GM21367 (cell line): ENCODE results near the gene XYLB.
A peak's percentile ranks its signal among the peaks of the same experiment; 100 is the strongest.
"Not testable (repeated sequence)": the region's sequence is repeated elsewhere in the genome, so short reads cannot be mapped to it uniquely, and the experiment has no call there.

Experiments
- ATAC-seq: cut with Tn5 transposase; IDR thresholded peaks from one replicate; pipeline ENCODE4 v1.9.1; 2021; ENCODE audit not compliant: unreplicated experiment

Gene XYLB

DNA sequence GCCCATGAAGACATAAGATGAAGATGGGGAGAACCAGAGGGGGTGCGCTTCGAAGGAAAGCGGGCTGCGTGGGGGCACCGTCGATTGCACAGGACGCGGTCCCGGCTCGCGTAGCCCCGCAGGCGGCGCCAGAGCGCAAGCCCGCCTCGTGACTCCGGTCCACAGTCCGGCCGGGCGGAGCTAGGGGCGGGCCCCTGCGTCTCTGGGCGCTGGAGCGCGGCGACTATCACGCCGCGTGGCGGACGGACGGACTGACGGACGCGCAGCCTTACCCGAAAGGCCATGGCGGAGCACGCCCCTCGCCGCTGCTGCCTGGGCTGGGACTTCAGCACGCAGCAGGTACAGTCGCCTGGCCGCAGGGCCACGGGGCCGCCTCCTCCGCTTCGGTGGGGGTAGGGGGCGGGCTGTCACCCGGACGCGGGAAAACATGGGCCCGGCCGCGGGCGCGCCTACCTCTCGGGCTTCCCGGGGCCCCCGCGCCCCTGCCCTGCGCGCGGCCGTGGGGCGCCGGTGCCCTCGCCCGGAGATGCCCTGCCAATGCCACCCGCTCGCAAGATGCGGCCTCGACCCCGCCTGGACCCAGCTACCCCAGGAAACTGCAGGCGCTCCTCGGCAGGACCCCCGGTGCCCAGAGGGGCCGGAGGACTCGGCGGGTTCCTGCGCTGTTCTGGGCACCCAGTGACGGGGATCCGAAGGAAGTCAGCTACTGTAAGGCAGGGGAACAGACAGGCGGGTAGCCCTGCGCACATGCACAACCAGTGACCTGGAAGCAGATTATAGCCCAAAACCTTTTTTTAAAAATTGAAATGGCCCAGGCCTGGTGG, at the start of gene XYLB:
Gene XYLB, plus strand, starts transcription at position 199 of the 824 bp plus-strand sequence. Its CDS starts 84 bp downstream, at position 283.
- peak; percentile 97 for ATAC-seq

DNA sequence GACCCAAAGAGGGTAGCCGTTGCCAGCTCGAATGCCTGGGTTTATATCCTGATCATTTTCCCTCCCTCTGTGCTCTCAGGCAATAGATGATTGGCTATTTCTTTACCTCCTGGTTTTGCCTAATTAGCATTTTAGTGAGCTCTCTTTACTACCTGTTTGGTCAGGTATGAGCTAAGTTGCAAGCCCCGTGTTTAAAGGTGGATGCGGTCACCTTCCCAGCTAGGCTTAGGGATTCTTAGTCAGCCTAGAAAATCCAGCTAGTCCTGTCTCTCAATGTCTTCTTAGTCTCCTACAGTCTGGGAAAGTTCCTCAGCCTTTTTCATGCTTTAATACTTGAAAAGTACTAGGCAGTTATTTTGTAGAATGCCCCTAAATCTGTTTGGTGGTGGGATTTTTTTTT, 49.5 kb upstream of the XYLB start:
- not testable (repeated sequence) for ATAC-seq

DNA sequence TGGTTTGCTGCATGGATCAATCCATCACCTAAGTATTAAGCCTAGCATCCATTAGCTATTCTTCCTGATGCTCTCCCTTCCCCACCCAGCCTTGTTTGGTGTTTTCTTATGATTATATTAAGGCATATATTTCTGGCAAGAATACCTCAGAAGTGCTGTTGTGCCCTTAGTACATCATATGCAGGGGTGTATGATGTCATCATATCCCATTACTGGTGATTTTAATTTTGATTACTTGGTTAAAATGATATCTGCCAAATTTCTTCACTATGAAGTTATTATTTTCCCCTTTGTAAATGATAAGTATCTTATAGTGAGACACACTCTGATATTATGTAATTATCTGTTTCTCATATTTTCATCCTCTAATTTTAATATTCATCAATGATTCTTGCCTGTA, 49.0 kb upstream of the XYLB start:
- no peak for ATAC-seq

DNA sequence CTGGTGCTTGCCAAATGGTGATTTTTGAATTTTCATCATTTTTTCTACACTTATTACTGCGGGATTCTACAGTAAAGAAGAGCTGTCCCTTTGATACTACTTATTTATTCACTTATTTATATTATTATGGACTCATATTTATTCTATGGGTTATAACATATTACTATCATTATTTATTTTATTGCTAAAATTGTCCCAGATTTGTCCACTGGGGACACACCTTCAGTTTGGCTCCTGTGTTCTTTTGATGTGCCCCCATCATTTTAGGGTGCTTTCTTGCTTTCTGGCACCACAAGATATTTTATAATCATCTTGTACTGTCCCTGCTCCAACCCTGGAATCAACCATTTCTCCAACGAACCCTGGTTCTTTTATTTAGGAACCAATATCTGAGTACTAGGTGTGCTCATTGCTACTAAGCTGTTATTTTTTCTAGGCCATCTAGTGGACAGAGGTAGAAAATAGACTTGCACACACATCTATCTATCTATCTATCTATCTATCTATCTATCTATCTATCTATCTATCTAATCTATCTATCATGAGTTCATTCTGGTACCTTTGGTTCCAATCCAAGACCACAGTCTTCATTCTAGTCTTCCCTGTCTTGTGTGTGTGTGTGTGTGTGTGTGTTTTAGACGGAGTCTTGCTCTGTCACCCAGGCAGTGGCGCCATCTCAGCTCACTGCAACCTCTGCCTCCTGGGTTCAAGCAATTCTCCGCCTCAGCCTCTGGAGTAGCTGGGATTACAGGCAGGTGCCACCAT, 48.5 kb upstream of the XYLB start:
- no peak for ATAC-seq

DNA sequence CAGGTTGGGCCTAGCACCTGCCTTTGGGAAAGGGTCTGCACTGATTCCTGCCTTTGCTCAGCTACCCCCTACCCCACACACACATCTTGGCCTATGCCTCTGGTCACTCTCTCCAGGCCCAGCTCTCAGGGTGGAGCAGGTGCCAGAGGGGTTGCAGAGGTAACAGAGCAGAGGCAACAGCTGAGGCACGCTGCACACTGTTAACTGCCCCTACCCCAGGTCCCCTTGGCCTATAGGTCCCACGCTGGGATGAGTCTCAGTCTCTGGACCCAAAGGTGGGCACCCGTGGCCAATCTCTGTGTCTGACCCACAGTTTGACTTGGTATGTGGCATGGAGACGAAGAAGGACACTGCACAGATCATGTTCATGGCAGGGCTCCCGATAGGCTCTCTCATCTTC, 39.6 kb upstream of the XYLB start:
- no peak for ATAC-seq

DNA sequence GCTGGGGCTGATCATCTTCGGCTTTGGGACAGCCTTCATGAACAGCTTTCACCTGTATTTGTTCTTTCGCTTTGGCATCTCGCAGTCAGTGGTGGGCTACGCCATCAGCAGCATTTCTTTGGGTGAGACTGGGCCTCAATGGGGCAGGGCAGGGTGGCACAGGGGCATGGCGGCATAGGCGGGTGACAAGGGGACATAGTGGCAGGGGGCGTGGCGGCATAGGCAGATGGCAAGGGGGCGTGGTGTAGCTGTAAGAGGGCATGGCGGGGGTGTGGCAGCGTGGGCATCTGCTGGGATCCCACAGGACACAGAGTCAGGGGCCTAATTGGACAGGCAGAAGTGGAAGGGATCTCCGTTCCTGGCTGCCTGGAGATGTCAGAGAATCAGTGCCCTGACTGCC, 39.0 kb upstream of the XYLB start:
- ATAC-seq, result no peak

DNA sequence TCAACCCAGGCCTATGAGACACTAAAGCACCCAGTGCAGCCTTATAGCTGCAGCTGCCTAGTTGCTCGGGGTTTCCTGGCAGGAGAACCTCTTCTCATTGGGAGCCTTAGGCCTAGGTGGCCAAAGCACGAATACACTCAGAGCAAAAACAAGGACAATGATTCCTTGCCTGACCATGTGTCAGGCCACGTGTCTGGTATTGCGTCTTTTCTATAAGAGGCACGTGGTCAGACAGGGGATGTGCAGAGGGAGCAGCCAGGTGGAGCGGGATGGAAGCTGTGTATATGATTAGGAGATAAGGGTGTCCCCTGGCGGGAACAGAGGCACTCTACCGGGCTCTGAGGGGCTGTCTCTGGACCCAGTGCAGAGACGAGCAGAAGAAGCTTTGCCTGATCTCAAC, 38.1 kb upstream of the XYLB start:
- no peak for ATAC-seq

DNA sequence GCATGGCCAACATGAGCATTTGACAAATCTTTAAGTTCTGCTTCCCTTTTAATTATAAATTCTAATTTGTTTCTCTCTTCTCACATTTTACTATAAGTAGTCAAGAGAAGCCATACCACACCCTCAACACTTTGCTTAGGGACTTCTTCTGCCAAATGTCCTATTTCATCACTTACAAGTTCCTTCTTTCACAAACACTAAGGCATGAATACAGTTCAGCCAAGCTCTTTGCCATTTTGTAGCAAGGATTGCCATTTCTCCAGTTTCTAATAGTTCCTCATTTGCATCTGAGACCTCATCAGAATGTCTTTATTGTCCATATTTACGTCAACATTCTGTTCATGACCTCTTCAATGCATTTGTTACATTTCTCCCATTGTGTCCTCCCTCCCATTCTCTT, 35.1 kb upstream of the XYLB start:
- ATAC-seq, result no peak

DNA sequence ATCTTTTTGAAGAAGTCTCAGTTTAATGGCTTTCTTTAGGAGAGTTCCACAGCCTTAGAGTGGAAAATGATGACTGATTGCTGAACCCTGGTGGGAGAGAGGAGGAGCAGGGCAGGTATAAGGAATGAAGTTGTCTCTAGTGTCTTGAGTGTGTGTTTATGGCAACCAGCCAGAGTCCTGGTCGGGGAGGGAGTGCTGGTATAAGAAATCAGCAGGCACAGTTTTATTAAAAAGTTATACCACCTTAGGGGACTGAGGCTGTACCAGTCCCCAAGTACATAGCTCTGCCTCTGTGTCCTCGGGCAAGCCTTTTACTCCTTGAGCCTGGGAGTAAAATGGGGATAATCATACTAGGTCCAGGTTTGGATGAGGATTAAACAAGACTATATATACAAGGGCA, 34.6 kb upstream of the XYLB start:
- ATAC-seq, result no peak

DNA sequence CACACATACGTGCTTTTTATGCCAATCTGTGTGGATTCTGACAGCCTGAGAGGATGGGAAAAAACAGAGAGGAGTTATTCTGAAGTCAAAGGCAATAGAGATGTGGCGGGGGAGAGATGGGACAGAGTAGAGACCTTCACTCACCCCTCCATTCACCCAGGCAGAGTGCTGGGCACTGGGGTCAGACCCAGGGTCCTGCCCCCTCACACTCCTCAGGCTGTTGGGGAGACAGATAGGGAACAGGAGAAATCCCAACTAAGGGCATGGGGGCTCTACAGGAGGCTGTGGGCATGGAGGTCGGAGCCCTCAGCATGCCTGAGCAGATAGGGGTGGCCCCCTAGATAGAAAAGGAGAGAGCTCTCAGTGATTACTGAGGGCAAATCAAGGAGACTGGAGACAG, 34.2 kb upstream of the XYLB start:
- no peak for ATAC-seq

DNA sequence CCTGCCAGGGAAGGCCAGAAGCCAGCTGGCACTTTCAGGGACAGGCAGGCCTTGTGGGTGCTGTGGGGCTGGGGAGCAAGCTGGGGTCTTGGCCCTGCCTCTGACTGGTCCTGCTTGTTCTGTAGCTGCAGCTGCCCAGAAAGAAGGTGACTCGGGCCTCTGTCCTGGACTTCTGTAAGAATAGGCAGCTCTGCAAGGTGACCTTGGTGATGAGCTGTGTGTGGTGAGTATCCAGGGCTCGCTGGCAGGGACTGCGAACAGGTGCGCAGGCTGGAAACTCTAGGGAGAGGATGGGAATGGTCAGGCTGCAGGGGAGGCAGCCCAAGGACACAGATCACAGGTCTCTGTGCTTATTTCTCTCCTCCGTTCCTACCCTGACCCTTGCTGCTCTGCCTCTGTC, 33.3 kb upstream of the XYLB start:
- ATAC-seq, result no peak

DNA sequence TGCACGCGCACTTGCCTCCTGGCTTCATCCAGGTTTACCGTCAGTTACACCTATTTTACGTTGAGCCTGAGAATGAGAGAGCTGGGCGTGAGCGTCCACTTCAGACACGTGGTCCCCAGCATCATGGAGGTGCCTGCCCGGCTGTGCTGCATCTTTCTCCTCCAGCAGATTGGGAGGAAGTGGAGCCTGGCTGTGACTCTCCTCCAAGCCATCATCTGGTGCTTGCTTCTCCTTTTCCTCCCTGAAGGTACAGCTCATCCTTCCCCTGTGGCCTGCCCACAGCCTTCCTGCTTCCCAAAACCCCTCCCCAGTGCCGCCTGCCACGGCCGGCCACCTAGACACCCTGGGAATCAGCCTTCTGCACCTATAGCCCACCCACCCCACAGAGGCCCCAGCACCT, 32.9 kb upstream of the XYLB start:
- no peak for ATAC-seq

DNA sequence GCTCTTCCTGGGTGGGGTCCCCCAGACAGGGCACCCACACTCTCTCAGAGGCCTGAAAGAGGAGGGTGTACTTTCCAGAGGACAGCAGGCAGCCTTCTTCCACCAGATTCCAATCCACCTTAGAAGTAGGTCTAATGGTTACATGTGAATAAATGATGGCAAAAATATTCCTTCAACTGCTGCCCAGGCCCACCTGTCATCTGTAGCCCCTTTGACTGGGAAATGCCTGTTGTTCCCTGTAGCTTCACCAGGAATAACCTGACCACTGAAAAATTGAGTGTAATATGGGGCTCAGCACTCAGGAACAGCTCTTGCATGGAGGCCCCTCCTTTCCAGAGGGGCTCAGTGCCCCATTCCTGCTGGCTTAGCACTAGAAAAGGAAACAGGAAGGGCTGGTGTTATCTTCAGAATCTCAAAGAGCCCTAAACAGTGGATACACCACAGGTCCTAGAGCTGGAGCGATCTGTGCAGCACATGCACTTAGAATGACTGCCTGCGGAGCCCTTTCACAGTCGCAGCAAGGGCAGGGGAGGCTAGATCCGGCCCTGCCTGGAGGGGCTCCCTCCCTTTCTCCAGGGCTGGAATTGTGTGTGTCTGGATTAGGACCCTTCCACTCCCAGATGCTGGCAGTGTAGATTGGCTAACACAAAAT, 32.3 kb upstream of the XYLB start:
- ATAC-seq, result no peak

DNA sequence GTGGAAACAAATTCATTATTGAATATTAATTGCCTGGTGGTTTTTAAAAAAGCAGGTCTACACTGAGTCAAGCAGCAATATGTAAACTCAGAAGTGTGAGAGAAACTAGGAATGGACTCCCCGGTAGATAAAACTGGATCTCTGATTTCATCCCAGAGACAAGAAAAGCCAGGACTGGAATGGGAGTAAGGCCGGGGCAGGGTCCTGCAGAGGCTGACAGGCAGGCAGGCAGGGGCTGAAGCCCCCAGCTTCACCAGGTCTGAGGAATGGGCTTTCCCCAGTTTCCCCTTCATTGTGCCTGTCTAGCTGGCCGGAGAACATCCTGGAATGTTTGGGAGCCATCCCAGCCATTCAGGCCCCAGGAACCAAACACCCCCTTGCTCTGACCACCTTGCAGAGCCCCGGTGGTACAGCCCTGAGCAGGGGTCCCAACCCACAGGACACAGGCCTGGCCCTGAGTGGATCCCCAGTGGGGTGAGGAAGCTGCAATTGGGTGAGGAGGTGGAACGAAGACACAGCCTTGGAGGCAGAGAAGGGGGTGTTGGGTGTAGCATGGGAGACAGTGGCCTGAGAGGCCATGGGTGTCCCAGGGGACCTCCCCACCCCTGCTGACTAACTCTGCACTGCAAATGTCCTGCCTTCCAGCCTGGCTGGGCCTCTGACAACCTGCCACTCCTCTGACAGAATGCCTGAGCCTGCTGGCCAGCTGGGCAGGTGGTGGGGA, 31.7 kb upstream of the XYLB start:
- no peak for ATAC-seq

DNA sequence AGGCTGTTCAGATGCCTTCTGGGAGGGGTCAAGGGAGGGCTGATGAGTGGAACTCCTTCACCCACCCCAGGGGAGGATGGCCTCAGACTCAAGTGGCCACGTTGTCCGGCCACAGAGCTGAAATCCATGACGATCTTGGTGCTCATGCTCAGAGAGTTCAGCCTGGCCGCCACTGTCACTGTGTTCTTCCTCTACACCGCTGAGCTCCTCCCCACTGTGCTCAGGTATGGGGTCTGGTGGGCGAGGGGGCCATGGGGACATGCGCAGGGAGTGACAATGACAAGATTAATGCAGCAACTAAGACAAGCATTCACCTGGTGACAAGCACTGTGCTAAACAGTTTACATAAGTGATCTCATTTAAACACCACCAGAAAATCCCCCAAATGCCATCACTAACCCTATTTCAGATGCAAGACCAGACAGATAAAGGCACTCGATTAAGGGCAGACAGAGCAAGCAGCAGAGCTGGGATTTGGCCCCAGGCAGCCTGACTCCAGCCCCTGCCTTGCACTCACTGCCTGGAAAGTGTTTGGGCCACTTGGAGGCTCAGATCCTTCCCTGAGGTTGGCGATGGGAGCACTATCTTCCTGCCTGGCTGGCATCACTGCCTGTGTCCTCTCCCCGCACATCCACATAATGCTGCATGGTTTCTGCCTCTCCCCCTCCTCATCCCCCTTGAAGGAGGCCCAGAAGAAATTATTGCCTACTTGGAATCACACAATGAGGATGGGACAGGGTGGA, 30.9 kb upstream of the XYLB start:
- ATAC-seq, result no peak

DNA sequence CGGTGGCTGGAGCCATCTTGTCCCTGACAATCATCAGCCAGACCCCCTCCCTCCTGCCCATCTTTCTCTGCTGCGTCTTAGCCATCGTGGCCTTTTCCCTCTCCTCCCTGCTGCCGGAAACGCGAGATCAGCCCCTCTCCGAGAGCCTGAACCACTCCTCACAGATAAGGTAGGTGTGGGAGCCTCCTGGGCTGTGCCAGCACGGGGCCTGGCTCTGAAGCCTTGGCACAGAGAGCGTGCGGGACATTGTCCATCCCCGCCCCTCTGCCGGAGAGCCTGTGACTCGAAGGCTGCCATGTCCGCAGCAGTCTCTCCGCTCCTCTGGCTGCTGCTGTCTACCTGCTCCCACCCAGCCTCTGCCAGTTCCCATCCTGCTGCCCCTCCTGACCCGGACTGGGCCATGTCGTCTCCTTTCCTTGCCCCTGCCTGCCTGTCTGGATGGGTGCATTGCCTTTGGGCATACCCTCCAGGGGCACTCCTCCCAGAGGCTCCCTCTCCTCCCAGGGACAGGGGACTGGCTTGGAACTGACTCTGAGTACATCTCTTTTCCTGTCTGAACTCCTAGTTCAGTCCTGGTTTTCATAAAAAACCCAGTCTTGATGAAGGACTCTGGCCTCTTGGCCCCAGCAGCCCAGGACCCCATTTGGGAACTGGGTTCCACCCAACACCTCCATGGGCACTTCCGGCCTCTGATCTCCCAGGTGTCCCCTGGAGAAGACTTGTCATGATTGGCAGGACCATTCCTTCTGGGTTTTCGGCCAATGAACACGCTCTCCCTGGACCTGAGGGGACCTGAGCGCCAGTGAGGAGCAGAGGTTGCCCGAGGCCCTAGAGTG, 30.0 kb upstream of the XYLB start:
- ATAC-seq, result no peak

DNA sequence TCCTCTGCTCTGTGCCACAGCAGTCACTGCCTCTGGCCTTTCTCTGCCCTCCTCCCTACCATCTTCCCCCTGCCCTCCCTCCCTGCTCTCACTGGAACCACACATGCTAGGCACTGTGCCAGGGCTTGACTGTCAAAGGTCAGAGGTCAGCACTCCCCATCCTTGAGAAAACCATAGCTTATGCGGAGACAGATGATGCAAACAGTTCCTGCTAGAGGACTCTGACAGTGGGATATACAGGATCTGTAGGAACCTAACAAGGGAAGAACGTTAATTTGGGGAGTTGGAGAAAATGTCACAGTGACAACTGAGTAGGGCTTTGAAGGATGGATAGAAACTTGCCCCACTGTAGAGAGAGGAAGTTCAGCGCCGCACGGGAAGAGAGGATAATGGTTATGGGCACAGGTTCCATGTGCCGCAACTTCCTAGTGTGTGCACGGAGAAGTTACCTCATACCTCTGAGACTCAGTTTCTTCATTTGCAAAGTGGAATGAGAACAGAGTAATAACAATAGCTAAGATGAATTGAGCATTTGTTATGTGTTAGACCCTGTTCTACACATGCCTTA, 29.3 kb upstream of the XYLB start:
- no peak for ATAC-seq

DNA sequence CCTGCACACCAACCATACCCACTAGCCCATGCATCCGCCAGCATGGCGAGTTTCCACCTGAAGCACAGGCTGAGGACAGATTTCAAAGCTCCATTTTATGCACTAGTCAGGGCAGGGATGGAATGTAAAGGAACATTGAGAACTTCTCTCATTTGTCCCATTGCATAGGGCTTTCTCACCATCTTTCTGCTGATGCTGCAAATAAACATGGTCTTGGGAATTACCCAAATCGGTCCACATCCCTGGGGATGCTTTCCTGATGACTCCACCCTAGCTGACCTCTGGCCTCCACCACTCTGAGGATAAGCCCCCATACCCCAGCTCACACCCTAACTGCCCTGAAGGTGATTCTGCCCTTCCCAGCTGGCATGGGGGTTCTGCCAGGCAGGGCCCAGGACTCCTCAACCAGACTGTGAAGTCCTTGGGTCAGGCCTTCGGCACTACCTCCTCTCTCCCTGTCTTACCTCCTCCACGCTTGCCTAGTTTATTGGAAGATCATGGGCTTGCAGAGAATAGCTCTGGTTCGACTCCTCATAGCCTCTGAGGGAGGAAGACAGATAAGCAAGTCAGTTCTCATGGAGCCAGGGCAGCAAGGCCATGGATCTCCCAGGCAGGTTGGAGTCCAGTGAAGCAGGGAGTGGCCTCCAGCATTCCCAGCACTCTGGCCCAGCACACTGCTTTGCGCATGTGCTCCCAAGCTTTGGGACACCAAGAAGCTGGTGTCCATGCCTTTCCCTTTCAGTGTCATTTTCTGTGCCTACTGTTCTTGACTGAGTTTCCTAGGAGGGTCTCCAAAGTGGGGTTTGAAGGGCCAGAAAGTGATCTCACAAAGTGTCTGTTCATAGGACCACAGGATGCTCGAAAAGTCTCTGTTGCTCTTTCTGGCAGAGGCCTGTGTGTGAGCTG, 27.6 kb upstream of the XYLB start:
- ATAC-seq, result no peak
